Kidney epithelial cell (primary cell): Measurements from ENCODE around the gene NR3C2. TPM values are rescaled to one million over a fixed set of nuclear protein-coding genes. Genes with fewer than 3 reads are reported as not detected.

Source experiments
- DNase-seq: peaks from one replicate; pipeline ENCODE4 v3.0.0-alpha.2; 2010; ENCODE audit warnings: low read depth
- H3K27me3 ChIP-seq: 2 replicates; pipeline ENCODE4 v1.6.0; 2011; ENCODE audit warnings: low read length; ENCODE audit not compliant: control insufficient read depth, insufficient read depth
- H3K36me3 ChIP-seq: 2 replicates; pipeline ENCODE4 v1.5.1; 2011; ENCODE audit warnings: low read length; ENCODE audit not compliant: control insufficient read depth, insufficient read depth
- H3K4me3 ChIP-seq: 2 replicates; pipeline ENCODE4 v1.5.1; 2011; ENCODE audit warnings: low read depth, mild to moderate bottlenecking, control low read depth, low read length
- CTCF ChIP-seq: IDR thresholded peaks from 2 replicates; pipeline ENCODE4 v1.5.1; 2011; ENCODE audit warnings: mild to moderate bottlenecking, moderate library complexity, low read length, control low read depth, inconsistent platforms; ENCODE audit not compliant: insufficient read depth, poor library complexity, severe bottlenecking
- total RNA-seq: library from RNA; depleted of rRNA; stranded (reverse); fragments of >200 nt; gene quantifications from 2 replicates; pipeline ENCODE4 v1.2.3, GENCODE V29; 2015

Gene NR3C2
- total RNA-seq, 1 donor from 2014 or later: 6.5 TPM

DNA sequence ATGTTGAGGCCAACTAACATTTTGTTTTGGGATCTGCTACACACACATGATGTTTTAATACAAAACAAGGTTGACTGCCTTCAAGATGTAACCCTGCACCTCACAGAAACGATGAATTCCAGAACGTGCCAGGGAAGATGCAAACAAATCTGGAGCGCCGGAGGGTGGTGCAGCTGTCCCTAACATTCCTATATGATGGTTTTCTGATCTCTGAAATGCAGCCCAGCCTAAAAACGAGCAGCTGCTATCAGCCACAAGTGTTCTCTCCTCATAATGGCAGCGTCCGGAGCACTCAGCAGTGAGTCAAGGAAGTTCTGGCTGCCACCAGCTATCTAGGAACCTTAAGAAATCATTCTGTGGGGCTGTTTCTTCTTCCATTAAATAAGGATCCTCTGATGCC is 333.4 kb downstream of the NR3C2 start:
- H3K4me3 ChIP-seq: no peak overlapping the region
- no peaks in the 10 kb centered on the region for H3K36me3 ChIP-seq
- no peak for TF ChIP-seq CTCF
- no peak for DNase-seq
- H3K27me3 ChIP-seq: no peaks in the 10 kb centered on the region

GRCh38 chr4:148103597-148104355 is 338.4 kb downstream of the NR3C2 start:
- no peaks in the 10 kb centered on the region for H3K36me3 ChIP-seq
- no peak for DNase-seq
- no peak overlapping the region for H3K4me3 ChIP-seq
- H3K27me3 ChIP-seq: no peaks in the 10 kb centered on the region
- no peak for TF ChIP-seq CTCF

DNA sequence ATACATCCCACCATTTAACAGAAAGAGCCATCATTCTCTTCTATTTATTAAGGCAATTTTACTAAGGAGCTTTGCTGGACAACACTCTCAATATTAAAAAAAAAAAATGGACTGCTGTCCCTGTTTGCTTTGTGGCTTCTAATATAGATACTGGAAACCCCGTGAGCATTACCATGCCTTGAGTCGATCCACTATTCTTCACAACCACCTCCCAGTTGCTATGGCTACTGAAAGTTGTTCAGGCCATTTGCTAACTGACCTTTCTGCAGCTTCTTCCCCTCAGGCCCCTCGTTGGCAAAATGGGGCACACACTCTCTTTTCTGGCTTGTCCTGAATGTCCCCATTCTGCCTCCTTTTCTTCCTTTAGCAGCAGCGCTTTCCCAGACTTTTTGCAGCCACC is 340.4 kb downstream of the NR3C2 start:
- DNase-seq: no peak
- Histone ChIP-seq H3K4me3 (no peak overlapping the region), H3K27me3 (no peaks in the 10 kb centered on the region), H3K36me3 (no peaks in the 10 kb centered on the region)
- TF ChIP-seq CTCF: no peak

DNA sequence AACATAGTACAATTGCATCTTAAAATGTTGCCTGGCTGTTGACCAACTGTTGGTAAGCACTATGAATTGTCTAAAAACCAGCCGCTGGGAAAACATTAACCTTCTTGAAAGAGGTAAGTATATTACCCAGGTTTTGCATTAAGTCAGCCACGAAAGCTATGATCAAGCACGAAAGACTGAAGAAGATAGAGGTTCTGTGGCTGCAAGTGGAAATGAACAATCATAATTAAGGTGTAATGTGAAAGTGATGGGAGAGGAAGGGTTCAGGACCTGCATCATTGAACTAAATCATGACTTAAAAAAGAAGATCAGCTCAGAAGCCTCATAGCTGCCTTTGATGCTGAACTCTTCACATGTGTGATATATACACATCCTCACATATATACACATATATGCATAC is 341.0 kb downstream of the NR3C2 start:
- TF ChIP-seq CTCF: no peak
- no peaks in the 10 kb centered on the region for H3K27me3 ChIP-seq
- no peak for DNase-seq

DNA sequence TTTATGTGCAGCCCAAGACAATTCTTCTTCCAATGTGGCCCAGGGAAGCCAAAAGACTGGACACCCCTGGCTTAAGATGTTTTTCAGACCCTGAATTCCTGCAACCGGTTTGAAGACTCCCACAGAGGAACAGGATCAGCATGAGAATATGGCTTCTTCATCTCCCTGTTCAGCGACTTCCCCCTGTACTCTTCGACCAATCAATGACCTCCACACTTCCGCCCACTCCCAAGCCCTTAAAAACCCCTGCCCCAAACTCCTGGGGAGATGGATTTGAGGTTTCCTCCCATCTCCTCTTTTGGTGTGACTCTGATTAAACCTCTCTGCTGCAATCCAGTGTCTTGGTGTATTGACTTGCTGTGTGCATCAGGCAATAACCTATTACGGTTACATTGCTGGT is 344.4 kb downstream of the NR3C2 start:
- DNase-seq: no peak
- H3K36me3 ChIP-seq: no peaks in the 10 kb centered on the region
- no peak overlapping the region for H3K4me3 ChIP-seq
- H3K27me3 ChIP-seq: no peaks in the 10 kb centered on the region
- no peak for TF ChIP-seq CTCF

More for the DNA sequence above, 341.0 kb downstream of the NR3C2 start:
- no peaks in the 10 kb centered on the region for H3K36me3 ChIP-seq
- H3K4me3 ChIP-seq: no peak overlapping the region
